OCI-M2 (cell line): ENCODE data around the gene DGCR6.
"Not testable (repeated sequence)": the region's sequence is repeated elsewhere in the genome, so short reads cannot be mapped to it uniquely, and the experiment has no call there.

ENCODE experiments used
- DNase-seq: peaks from one replicate; lab custom pipeline; 2025; ENCODE audit not compliant: unreplicated experiment; lab: John Stamatoyannopoulos, UW

The DGCR6 gene

GRCh38 chr22:18929459-18929858, 23.3 kb downstream of the DGCR6 start:
- no peak for DNase-seq

- DNase-seq = no peak
Measured at GRCh38 chr22:18931905-18932652, 26.0 kb downstream of the DGCR6 start.

- DNase-seq = no peak
Measured at GRCh38 chr22:18933914-18934313, 27.8 kb downstream of the DGCR6 start.

- DNase-seq = not testable (repeated sequence)
Measured at GRCh38 chr22:18934688-18935087, 28.6 kb downstream of the DGCR6 start.

GRCh38 chr22:18935889-18936529, 29.9 kb downstream of the DGCR6 start, which contains the start of gene PRODH:
Gene PRODH, minus strand, starts transcription at chr22:18936293. Its CDS starts 6 bp downstream, at chr22:18936287.
- DNase-seq = no peak

GRCh38 chr22:18938691-18939090, 32.6 kb downstream of the DGCR6 start:
- DNase-seq = not testable (repeated sequence)

GRCh38 chr22:18947105-18947504, 41.0 kb downstream of the DGCR6 start:
- DNase-seq = not testable (repeated sequence)

GRCh38 chr22:18947905-18948304, 41.8 kb downstream of the DGCR6 start:
- no peak for DNase-seq

- DNase-seq = no peak
Measured at GRCh38 chr22:18950141-18950540, 44.0 kb downstream of the DGCR6 start.

GRCh38 chr22:18952022-18952421, 45.9 kb downstream of the DGCR6 start:
- DNase-seq = no peak

GRCh38 chr22:18953128-18953527, 47.0 kb downstream of the DGCR6 start:
- not testable (repeated sequence) for DNase-seq

- not testable (repeated sequence) for DNase-seq
Measured at GRCh38 chr22:18954303-18954989, 48.3 kb downstream of the DGCR6 start.

GRCh38 chr22:18954990-18955571, 49.0 kb downstream of the DGCR6 start:
- DNase-seq = no peak

- DNase-seq = no peak
Measured at GRCh38 chr22:18955696-18956095, 49.6 kb downstream of the DGCR6 start.

- DNase-seq = not testable (repeated sequence)
Measured at GRCh38 chr22:18956121-18956895, 50.2 kb downstream of the DGCR6 start.

- not testable (repeated sequence) for DNase-seq
Measured at GRCh38 chr22:18956956-18957355, 50.8 kb downstream of the DGCR6 start.

GRCh38 chr22:18957621-18958320, 51.7 kb downstream of the DGCR6 start:
- DNase-seq = not testable (repeated sequence)

GRCh38 chr22:18958321-18958705, 52.2 kb downstream of the DGCR6 start:
- not testable (repeated sequence) for DNase-seq

GRCh38 chr22:18958738-18959137, 52.6 kb downstream of the DGCR6 start:
- not testable (repeated sequence) for DNase-seq

GRCh38 chr22:18959266-18959665, 53.1 kb downstream of the DGCR6 start:
- not testable (repeated sequence) for DNase-seq
